Retina (tissue), 1 donor: Measurements from ENCODE around the gene CFAP410.

Experiments
- DNase-seq: peaks from one replicate; pipeline ENCODE4 v3.0.0-alpha.2; 2016

Gene CFAP410

GRCh38 chr21:44297525-44298290, 41.5 kb downstream of the CFAP410 start:
- peak; percentile 85 for DNase-seq

GRCh38 chr21:44296916-44297315, 42.3 kb downstream of the CFAP410 start:
- no peak for DNase-seq

GRCh38 chr21:44296103-44296519, 43.1 kb downstream of the CFAP410 start:
- no peak for DNase-seq

GRCh38 chr21:44295646-44296045, 43.5 kb downstream of the CFAP410 start:
- DNase-seq: peak; percentile 38

GRCh38 chr21:44295163-44295573, 44.0 kb downstream of the CFAP410 start:
- DNase-seq: peak; percentile 56

- DNase-seq: no peak
These were observed 44.6 kb downstream of the CFAP410 start for GRCh38 chr21:44294391-44295162.

GRCh38 chr21:44293551-44294231, 45.5 kb downstream of the CFAP410 start:
- DNase-seq: no peak

- no peak for DNase-seq
These were observed 46.4 kb downstream of the CFAP410 start for GRCh38 chr21:44292812-44293195.

- DNase-seq: no peak
These were observed 47.0 kb downstream of the CFAP410 start for GRCh38 chr21:44291936-44292811.

GRCh38 chr21:44291078-44291935, 47.9 kb downstream of the CFAP410 start:
- DNase-seq: no peak

GRCh38 chr21:44290327-44291077, 48.7 kb downstream of the CFAP410 start:
- no peak for DNase-seq

- DNase-seq: no peak
These were observed 49.7 kb downstream of the CFAP410 start for GRCh38 chr21:44289381-44290010.

- no peak for DNase-seq
These were observed 50.7 kb downstream of the CFAP410 start for GRCh38 chr21:44288251-44289110.

GRCh38 chr21:44286716-44287632, 52.2 kb downstream of the CFAP410 start:
- DNase-seq: peak; percentile 7

- peak; percentile 1 for DNase-seq
These were observed 53.0 kb downstream of the CFAP410 start for GRCh38 chr21:44286086-44286715.

- DNase-seq: peak; percentile 57
These were observed 53.8 kb downstream of the CFAP410 start, which contains the start of gene AIRE for GRCh38 chr21:44285138-44285992. Gene AIRE (plus strand): TSS chr21:44285876. CDS start chr21:44286007, 131 bp downstream.
